Measurements from ENCODE around the gene GRP. TPM values are rescaled to one million over a fixed set of nuclear protein-coding genes. Genes with fewer than 3 reads are reported as not detected.

The GRP gene
- total RNA-seq, 1 donor from 2014 or later: not detected

DNA sequence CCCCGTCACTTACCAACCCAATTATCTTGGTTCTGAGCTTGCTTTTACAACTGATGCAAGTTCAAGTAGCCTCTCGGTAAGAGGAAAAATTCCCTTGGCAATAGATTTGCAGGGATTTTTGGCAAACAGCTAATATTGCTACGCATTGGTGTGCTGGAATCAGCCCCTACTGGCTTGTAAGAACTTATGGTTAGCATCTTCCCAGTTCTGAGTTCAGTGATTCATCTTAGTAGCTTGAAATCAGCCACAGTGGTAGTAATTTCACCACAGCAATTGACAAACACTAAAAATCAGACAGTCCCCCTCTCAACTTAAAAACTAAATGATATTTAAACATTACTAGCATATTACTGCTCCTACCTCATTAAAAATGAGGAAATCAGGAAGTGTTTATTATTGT is 59.2 kb downstream of the GRP start:
- H3K36me3 ChIP-seq (ENCODE audit: control insufficient read depth, insufficient read depth, low read length): no peaks in the 10 kb centered on the region
- H3K27me3 ChIP-seq (ENCODE audit: control insufficient read depth, insufficient read depth, low read length): peaks cover 20% of the 10 kb centered on the region
- FAIRE-seq: no peak
- TF ChIP-seq, protein P1, sequence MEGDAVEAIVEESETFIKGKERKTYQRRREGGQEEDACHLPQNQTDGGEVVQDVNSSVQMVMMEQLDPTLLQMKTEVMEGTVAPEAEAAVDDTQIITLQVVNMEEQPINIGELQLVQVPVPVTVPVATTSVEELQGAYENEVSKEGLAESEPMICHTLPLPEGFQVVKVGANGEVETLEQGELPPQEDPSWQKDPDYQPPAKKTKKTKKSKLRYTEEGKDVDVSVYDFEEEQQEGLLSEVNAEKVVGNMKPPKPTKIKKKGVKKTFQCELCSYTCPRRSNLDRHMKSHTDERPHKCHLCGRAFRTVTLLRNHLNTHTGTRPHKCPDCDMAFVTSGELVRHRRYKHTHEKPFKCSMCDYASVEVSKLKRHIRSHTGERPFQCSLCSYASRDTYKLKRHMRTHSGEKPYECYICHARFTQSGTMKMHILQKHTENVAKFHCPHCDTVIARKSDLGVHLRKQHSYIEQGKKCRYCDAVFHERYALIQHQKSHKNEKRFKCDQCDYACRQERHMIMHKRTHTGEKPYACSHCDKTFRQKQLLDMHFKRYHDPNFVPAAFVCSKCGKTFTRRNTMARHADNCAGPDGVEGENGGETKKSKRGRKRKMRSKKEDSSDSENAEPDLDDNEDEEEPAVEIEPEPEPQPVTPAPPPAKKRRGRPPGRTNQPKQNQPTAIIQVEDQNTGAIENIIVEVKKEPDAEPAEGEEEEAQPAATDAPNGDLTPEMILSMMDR (IDR thresholded peaks at IDR 0.05; ENCODE audit: insufficient read depth, low read length, severe bottlenecking): no peak
- DNase-seq (ENCODE audit: low read depth): no peak
- H3K4me3 ChIP-seq (ENCODE audit: low read depth, low read length): no peak overlapping the region

- DNase-seq (ENCODE audit: low read depth): no peak
- TF ChIP-seq, protein P1 (IDR thresholded peaks at IDR 0.05; ENCODE audit: insufficient read depth, low read length, severe bottlenecking): no peak
- H3K27me3 ChIP-seq (ENCODE audit: control insufficient read depth, insufficient read depth, low read length): peaks cover 14% of the 10 kb centered on the region
- no peaks in the 10 kb centered on the region for H3K36me3 ChIP-seq (ENCODE audit: control insufficient read depth, insufficient read depth, low read length)
- FAIRE-seq: no peak
- H3K4me3 ChIP-seq (ENCODE audit: low read depth, low read length): no peak overlapping the region
These were observed 59.8 kb downstream of the GRP start for GRCh38 chr18:59279722-59280121.

Other genes with a start within 250 kb of the GRP start
- 48.7 and 61.8 TPM in 2 replicates for gene SEC11C, start 80.3 kb upstream of the GRP start, total RNA-seq
- not detected in 2 replicates for gene RAX, start 53.3 kb downstream of the GRP start, total RNA-seq
- not detected in 2 replicates for gene CPLX4, start 98.5 kb downstream of the GRP start, total RNA-seq
- gene LMAN1, start 139.1 kb downstream of the GRP start, total RNA-seq: 127 and 157 TPM in 2 replicates